OCI-LY7 (cell line): ENCODE data around the gene EIF2AK2. TPM values are rescaled to one million over a fixed set of nuclear protein-coding genes. Genes with fewer than 3 reads are reported as not detected.

Experiments used
- BruUV-seq: library from RNA; stranded (reverse); fragments of 400-500 nt; replicated peaks from 2 replicates; lab custom pipeline; 2021; lab: Mats Ljungman, UMichigan
- CTCF ChIA-PET: fragments of 300-600 bp; sonication (Branson Sonifier 250); formaldehyde crosslinking; loops from one replicate; lab custom pipeline; 2022; ENCODE audit warnings: antibody characterized with exemption; ENCODE audit not compliant: unreplicated experiment; lab: Charles Lee
- POLR2A ChIA-PET: fragments of 300-600 bp; sonication (Branson Sonifier 250); formaldehyde crosslinking; loops from one replicate; lab custom pipeline; 2022; ENCODE audit warnings: antibody characterized with exemption; lab: Charles Lee
- DNase-seq: peaks from one replicate; pipeline ENCODE4 v3.0.0-alpha.2; 2015; ENCODE audit warnings: low spot score
- H2AFZ ChIP-seq: fragments of 200-600 bp; sonication (generic), shearing (Covaris generic); 2 replicates; pipeline ENCODE4 v1.6.1; 2014; ENCODE audit warnings: mild to moderate bottlenecking, antibody characterized with exemption, low read length, moderate library complexity
- H3K27ac ChIP-seq: fragments of 200-600 bp; sonication (generic); 2 replicates; pipeline ENCODE4 v1.5.1; 2014; ENCODE audit warnings: mixed run types, low read depth, mild to moderate bottlenecking, moderate library complexity, low read length, inconsistent platforms; ENCODE audit not compliant: poor library complexity, severe bottlenecking
- H3K36me3 ChIP-seq: fragments of 200-600 bp; sonication (generic); 2 replicates; pipeline ENCODE4 v1.6.1; 2014; ENCODE audit warnings: mild to moderate bottlenecking, antibody characterized with exemption, low read length, moderate library complexity, mixed read lengths; ENCODE audit not compliant: insufficient read depth
- H3K4me1 ChIP-seq: fragments of 200-600 bp; sonication (generic); 2 replicates; pipeline ENCODE4 v1.5.1; 2014; ENCODE audit warnings: mild to moderate bottlenecking, low read length; ENCODE audit not compliant: insufficient read depth, poor library complexity, severe bottlenecking
- H3K4me2 ChIP-seq: fragments of 200-600 bp; sonication (generic); 2 replicates; pipeline ENCODE4 v1.6.1; 2014; ENCODE audit warnings: mild to moderate bottlenecking, low read length
- H3K4me3 ChIP-seq: fragments of 200-600 bp; sonication (generic); 2 replicates; pipeline ENCODE4 v1.5.1; 2014; ENCODE audit warnings: mild to moderate bottlenecking, low read depth, low read length; ENCODE audit not compliant: poor library complexity, severe bottlenecking
- H3K79me2 ChIP-seq: fragments of 200-600 bp; sonication (generic); 2 replicates; pipeline ENCODE4 v1.6.1; 2016; ENCODE audit warnings: low read depth, mild to moderate bottlenecking, low read length, moderate library complexity, mixed read lengths; ENCODE audit not compliant: insufficient read depth
- H3K9me2 ChIP-seq: fragments of 200-600 bp; sonication (generic); 2 replicates; pipeline ENCODE4 v1.6.1; 2016; ENCODE audit warnings: mild to moderate bottlenecking, low read length, mixed read lengths; ENCODE audit not compliant: insufficient read depth
- H3K9me3 ChIP-seq: fragments of 200-600 bp; sonication (generic); 2 replicates; pipeline ENCODE4 v1.6.1; 2014; ENCODE audit warnings: mild to moderate bottlenecking, mixed run types, low read length, mixed read lengths
- H4K20me1 ChIP-seq: fragments of 200-600 bp; sonication (generic); 2 replicates; pipeline ENCODE4 v1.6.1; 2014; ENCODE audit warnings: mild to moderate bottlenecking, antibody characterized with exemption, low read length, moderate library complexity, mixed read lengths; ENCODE audit not compliant: insufficient read depth
- EZH2phosphoT487 ChIP-seq: fragments of 200-600 bp; sonication (generic); IDR thresholded peaks from 2 replicates; pipeline ENCODE4 v1.6.1; 2018; ENCODE audit warnings: low read depth, borderline replicate concordance, mild to moderate bottlenecking, mixed run types, antibody characterized with exemption, low read length, moderate library complexity, mixed read lengths
- intact Hi-C: fragments of 100-400 bp; cut with micrococcal nuclease; formaldehyde crosslinking; loops from one replicate; pipeline ENCODE4 v1.10.0; 2022; ENCODE audit not compliant: unreplicated experiment
- total RNA-seq, 2 experiments: library from RNA; depleted of rRNA in 1 of 2; stranded (reverse); fragments of >200 nt in 1 of 2; shearing (Covaris generic) in 1 of 2; gene quantifications; 2 replicates each; pipeline ENCODE4 v1.2.3, GENCODE V29; 2014 to 2022
- TF ChIP-seq, protein P1 (sequence below): fragments of 200-600 bp; sonication (generic); conservative IDR thresholded peaks from 2 replicates; pipeline ENCODE4 v1.5.1; 2014; ENCODE audit warnings: mild to moderate bottlenecking, antibody characterized with exemption, low read length, moderate library complexity, mixed read lengths

EIF2AK2 gene
- total RNA-seq, 2 experiments from 2014 or later, result 3.1 to 3.6 TPM

DNA sequence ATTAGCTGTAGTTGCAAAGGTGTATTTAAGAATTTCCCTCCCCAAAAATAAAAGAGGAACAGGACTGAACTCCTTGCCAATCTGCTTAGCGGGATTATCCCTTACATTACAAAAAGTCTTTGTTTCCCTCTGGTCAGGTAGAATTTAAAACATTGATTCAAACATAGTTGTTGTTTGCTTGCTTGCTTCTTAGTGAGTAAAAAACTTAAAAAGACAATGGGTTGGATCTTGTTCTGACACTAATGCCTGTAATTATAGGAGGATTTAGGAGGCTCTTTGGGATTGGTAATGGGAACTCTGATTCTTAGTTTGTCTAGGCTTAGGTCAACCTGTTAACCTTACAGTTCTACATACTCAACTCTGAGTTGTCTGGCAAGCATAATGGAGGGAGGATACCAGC, 35.8 kb upstream of the EIF2AK2 start:
- H3K4me3 ChIP-seq, result no peak overlapping the region
- H3K27ac ChIP-seq, result no peak overlapping the region
- no peaks in the 10 kb centered on the region for H3K36me3 ChIP-seq
- no peak overlapping the region for H3K4me2 ChIP-seq
- CTCF ChIA-PET, result no interaction called here
- H3K4me1 ChIP-seq, result peaks cover 9% of the 10 kb centered on the region
- no peaks in the 10 kb centered on the region for H4K20me1 ChIP-seq
- peaks cover 10% of the 10 kb centered on the region for H3K79me2 ChIP-seq
- no peak overlapping the region for H2AFZ ChIP-seq
- H3K9me3 ChIP-seq, result peaks cover 5% of the 10 kb centered on the region; the same call in 1 of the 2 replicates
- POLR2A ChIA-PET, result interaction anchor here (0.6 to 0.7 kb wide), 2 partner anchors 20 to 106 kb away, joined by 4 to 5 read pairs; no protein-coding TSS in a partner anchor
- intact Hi-C loops, result no loop called here
- H3K9me2 ChIP-seq, result no peaks in the 10 kb centered on the region
- DNase-seq, result no peak
- BruUV-seq, result no TSS peak
- no peak for TF ChIP-seq EZH2phosphoT487

DNA sequence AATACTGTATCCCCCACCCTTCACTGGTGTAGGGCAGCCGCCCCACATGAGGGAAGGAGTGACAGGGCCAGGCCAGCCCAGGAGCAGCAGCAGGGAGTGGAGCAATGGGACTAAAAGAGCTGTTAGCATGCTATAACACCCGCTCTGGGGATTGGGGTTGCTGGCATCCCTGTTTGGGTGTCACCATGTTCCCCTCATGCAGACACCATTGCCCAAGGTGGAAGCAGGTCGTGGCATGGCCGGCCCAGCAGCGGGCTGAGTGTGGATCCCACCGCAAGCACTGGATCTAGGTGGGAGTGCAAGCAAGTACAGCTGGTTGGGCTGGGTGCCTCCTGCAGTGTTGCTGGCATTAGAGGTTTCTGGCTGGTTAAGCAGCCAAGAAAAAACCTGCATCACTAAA, 35.0 kb upstream of the EIF2AK2 start:
- no peaks in the 10 kb centered on the region for H3K36me3 ChIP-seq
- H3K4me1 ChIP-seq, result peaks cover 4% of the 10 kb centered on the region
- CTCF ChIA-PET, result no interaction called here
- no peak for DNase-seq
- POLR2A ChIA-PET, result interaction anchor here (0.7 kb wide), 1 partner anchor 849 kb away, joined by 3 read pairs; no protein-coding TSS in a partner anchor
- peaks cover 5% of the 10 kb centered on the region; the same call in 1 of the 2 replicates for H3K9me3 ChIP-seq
- no peak overlapping the region for H2AFZ ChIP-seq
- H3K4me2 ChIP-seq, result no peak overlapping the region
- TF ChIP-seq, protein P1, sequence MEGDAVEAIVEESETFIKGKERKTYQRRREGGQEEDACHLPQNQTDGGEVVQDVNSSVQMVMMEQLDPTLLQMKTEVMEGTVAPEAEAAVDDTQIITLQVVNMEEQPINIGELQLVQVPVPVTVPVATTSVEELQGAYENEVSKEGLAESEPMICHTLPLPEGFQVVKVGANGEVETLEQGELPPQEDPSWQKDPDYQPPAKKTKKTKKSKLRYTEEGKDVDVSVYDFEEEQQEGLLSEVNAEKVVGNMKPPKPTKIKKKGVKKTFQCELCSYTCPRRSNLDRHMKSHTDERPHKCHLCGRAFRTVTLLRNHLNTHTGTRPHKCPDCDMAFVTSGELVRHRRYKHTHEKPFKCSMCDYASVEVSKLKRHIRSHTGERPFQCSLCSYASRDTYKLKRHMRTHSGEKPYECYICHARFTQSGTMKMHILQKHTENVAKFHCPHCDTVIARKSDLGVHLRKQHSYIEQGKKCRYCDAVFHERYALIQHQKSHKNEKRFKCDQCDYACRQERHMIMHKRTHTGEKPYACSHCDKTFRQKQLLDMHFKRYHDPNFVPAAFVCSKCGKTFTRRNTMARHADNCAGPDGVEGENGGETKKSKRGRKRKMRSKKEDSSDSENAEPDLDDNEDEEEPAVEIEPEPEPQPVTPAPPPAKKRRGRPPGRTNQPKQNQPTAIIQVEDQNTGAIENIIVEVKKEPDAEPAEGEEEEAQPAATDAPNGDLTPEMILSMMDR, result no peak
- no peak for TF ChIP-seq EZH2phosphoT487
- peaks cover 2% of the 10 kb centered on the region for H3K79me2 ChIP-seq
- H4K20me1 ChIP-seq, result no peaks in the 10 kb centered on the region
- no peak overlapping the region for H3K4me3 ChIP-seq
- BruUV-seq, result no TSS peak
- intact Hi-C loops, result no loop called here
- no peaks in the 10 kb centered on the region for H3K9me2 ChIP-seq
- H3K27ac ChIP-seq, result no peak overlapping the region

GRCh38 chr2:37191253-37191652, 34.5 kb upstream of the EIF2AK2 start:
- Histone ChIP-seq H3K4me3 (no peak overlapping the region), H3K9me2 (no peaks in the 10 kb centered on the region), H3K36me3 (no peaks in the 10 kb centered on the region), H3K4me2 (no peak overlapping the region), H3K79me2 (no peaks in the 10 kb centered on the region), H2AFZ (no peak overlapping the region), H4K20me1 (no peaks in the 10 kb centered on the region), H3K4me1 (peaks cover 4% of the 10 kb centered on the region), H3K9me3 (peaks cover 5% of the 10 kb centered on the region; the same call in 1 of the 2 replicates), H3K27ac (no peak overlapping the region)
- no TSS peak for BruUV-seq
- no peak for DNase-seq
- intact Hi-C loops, result no loop called here
- TF ChIP-seq, protein P1, result no peak
- TF ChIP-seq EZH2phosphoT487, result no peak
- ChIA-PET POLR2A (interaction anchor here (0.7 kb wide), 2 partner anchors 99 to 850 kb away, joined by 3 to 6 read pairs; no protein-coding TSS in a partner anchor), CTCF (no interaction called here)
